Mesenchymal stem cell (in vitro differentiated cells and primary cell): ENCODE measurements around the gene OR2A25.

Experiments used
- DNase-seq: peaks from one replicate; pipeline ENCODE4 v3.0.0-alpha.2; 2013
- H2AFZ ChIP-seq: one replicate; pipeline ENCODE4 v1.6.1; 2013; ENCODE audit warnings: low read depth, mild to moderate bottlenecking, control low read depth, inconsistent platforms, low read length, moderate library complexity
- H2AK5ac ChIP-seq: 2 replicates; pipeline ENCODE4 v1.6.1; 2013; ENCODE audit warnings: low read length, moderate library complexity, mild to moderate bottlenecking, inconsistent platforms; ENCODE audit not compliant: severe bottlenecking
- H2BK120ac ChIP-seq: one replicate; pipeline ENCODE4 v1.6.1; 2013; ENCODE audit warnings: low read depth, mild to moderate bottlenecking, inconsistent platforms, low read length, moderate library complexity
- H2BK12ac ChIP-seq, 2 experiments: one replicate each; pipeline ENCODE4 v1.6.1; 2013; ENCODE audit warnings: inconsistent platforms in 2 of 2, low read length in 2 of 2, mild to moderate bottlenecking in 2 of 2, moderate library complexity in 2 of 2, control low read depth in 1 of 2
- H2BK15ac ChIP-seq: one replicate; pipeline ENCODE4 v1.6.1; 2013; ENCODE audit warnings: mild to moderate bottlenecking, low read depth, inconsistent platforms; ENCODE audit not compliant: poor library complexity, severe bottlenecking
- H2BK5ac ChIP-seq: 2 replicates; pipeline ENCODE4 v1.6.1; 2013; ENCODE audit warnings: low read depth, mild to moderate bottlenecking, low read length, control low read depth, inconsistent platforms; ENCODE audit not compliant: poor library complexity, severe bottlenecking
- H3K14ac ChIP-seq, 2 experiments: one replicate each; pipeline ENCODE4 v1.6.1; 2013; ENCODE audit warnings: inconsistent platforms in 2 of 2, low read length in 2 of 2, control low read depth in 1 of 2, mild to moderate bottlenecking in 1 of 2, moderate library complexity in 1 of 2
- H3K18ac ChIP-seq, 2 experiments: one replicate each; pipeline ENCODE4 v1.6.1; 2013; ENCODE audit warnings: inconsistent platforms in 2 of 2, low read length in 2 of 2, control low read depth in 1 of 2, low read depth in 1 of 2, mild to moderate bottlenecking in 1 of 2
- H3K23ac ChIP-seq, 2 experiments: one replicate each; pipeline ENCODE4 v1.6.1; 2013; ENCODE audit warnings: inconsistent platforms in 2 of 2, low read length in 2 of 2, mild to moderate bottlenecking in 2 of 2, moderate library complexity in 2 of 2, control low read depth in 1 of 2
- H3K27ac ChIP-seq: 2 replicates; pipeline ENCODE4 v1.5.1; 2013; ENCODE audit warnings: mild to moderate bottlenecking, moderate library complexity, low read length, control low read depth, inconsistent platforms; ENCODE audit not compliant: poor library complexity, severe bottlenecking
- H3K27me3 ChIP-seq, 2 experiments: 2 replicates each; pipeline versions ENCODE4 v1.6.1 to v1.7.0; 2013; ENCODE audit warnings: low read length in 2 of 2, mild to moderate bottlenecking in 2 of 2, moderate library complexity in 2 of 2, control low read depth in 1 of 2, inconsistent platforms in 1 of 2; ENCODE audit not compliant: control insufficient read depth in 1 of 2, insufficient read depth in 1 of 2
- H3K36me3 ChIP-seq, 2 experiments: 2 replicates each; pipeline versions ENCODE4 v1.6.1 to v1.7.0; 2013; ENCODE audit warnings: low read length in 2 of 2, control low read depth in 1 of 2, inconsistent platforms in 1 of 2, low read depth in 1 of 2, mild to moderate bottlenecking in 1 of 2; ENCODE audit not compliant: insufficient read depth in 2 of 2, control insufficient read depth in 1 of 2
- H3K4ac ChIP-seq, 2 experiments: one replicate each; pipeline ENCODE4 v1.6.1; 2013; ENCODE audit warnings: inconsistent platforms in 2 of 2, low read length in 2 of 2, mild to moderate bottlenecking in 2 of 2, moderate library complexity in 2 of 2, control low read depth in 1 of 2, low read depth in 1 of 2
- H3K4me1 ChIP-seq: 2 replicates; pipeline ENCODE4 v1.6.1; 2013; ENCODE audit warnings: low read depth, low read length, control low read depth; ENCODE audit not compliant: control insufficient read depth, insufficient read depth
- H3K4me2 ChIP-seq: 2 replicates; pipeline ENCODE4 v1.6.1; 2013; ENCODE audit warnings: low read length, mild to moderate bottlenecking, inconsistent platforms; ENCODE audit not compliant: poor library complexity, severe bottlenecking
- H3K4me3 ChIP-seq, 2 experiments: 2 replicates each; pipeline versions ENCODE4 v1.5.1 to v1.7.0; 2013; ENCODE audit warnings: low read length in 2 of 2, mild to moderate bottlenecking in 2 of 2, control low read depth in 1 of 2, low read depth in 1 of 2; ENCODE audit not compliant: insufficient read depth in 1 of 2
- H3K79me1 ChIP-seq: replicated peaks from 2 replicates; pipeline ENCODE4 v1.6.1; 2013; ENCODE audit warnings: mild to moderate bottlenecking, control low read depth, low read length, inconsistent platforms; ENCODE audit not compliant: poor library complexity, severe bottlenecking
- H3K9ac ChIP-seq: 2 replicates; pipeline ENCODE4 v1.7.0; 2013; ENCODE audit warnings: mild to moderate bottlenecking, low read length, moderate library complexity
- H3K9me3 ChIP-seq: 2 replicates; pipeline ENCODE4 v1.7.0; 2013; ENCODE audit warnings: mild to moderate bottlenecking, low read length; ENCODE audit not compliant: control insufficient read depth
- H4K8ac ChIP-seq: one replicate; pipeline ENCODE4 v1.6.1; 2013; ENCODE audit warnings: inconsistent platforms, mild to moderate bottlenecking, low read length, moderate library complexity
- H4K91ac ChIP-seq: one replicate; pipeline ENCODE4 v1.6.1; 2013; ENCODE audit warnings: mild to moderate bottlenecking, low read length, inconsistent platforms
- WGBS: methylation state at CpG from one replicate; pipeline ENCODE4 v1.1.7; 2013; ENCODE audit warnings: mixed read lengths; 5-methylcytosine and 5-hydroxymethylcytosine counted together

Gene OR2A25

DNA sequence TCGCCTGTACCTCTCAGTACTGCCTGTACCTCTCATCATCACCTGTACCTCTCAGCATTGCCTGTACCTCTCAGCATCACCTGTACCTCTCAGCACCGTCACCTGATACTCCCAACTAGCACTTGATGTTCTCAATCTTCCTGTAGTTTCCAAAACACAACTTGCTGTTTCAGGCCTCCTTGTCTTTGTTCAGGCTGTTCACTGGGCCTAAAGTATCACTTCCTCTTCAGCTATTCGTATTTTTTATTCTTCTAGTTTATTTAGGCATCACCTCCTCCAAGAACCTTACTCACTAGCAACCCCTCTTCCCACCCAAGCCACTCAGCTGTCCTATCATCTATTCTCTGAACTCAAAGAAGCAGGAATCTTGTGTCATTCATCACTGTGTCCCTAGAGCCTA lies 45.4 kb upstream of the OR2A25 start:
- H3K4ac ChIP-seq = peak overlapping the region in 1 of 2 experiments; percentile 24
- DNase-seq = no peak
- no peak overlapping the region for H2BK120ac ChIP-seq
- H3K27ac ChIP-seq = no peak overlapping the region
- no peak overlapping the region for H2BK12ac ChIP-seq
- no peak overlapping the region for H2AFZ ChIP-seq
- H3K4me2 ChIP-seq = no peak overlapping the region
- H3K4me1 ChIP-seq = no peaks in the 10 kb centered on the region
- no peaks in the 10 kb centered on the region for H3K79me1 ChIP-seq
- H3K9ac ChIP-seq = no peak overlapping the region
- H3K9me3 ChIP-seq = no peaks in the 10 kb centered on the region
- no peak overlapping the region for H3K14ac ChIP-seq
- 84% methylated on average over 3 of the region's 3 CpGs for WGBS
- no peak overlapping the region for H3K18ac ChIP-seq
- H2BK15ac ChIP-seq = no peak overlapping the region
- no peaks in the 10 kb centered on the region for H3K27me3 ChIP-seq
- H3K36me3 ChIP-seq = no peaks in the 10 kb centered on the region
- no peak overlapping the region for H3K23ac ChIP-seq
- H4K91ac ChIP-seq = peak overlapping the region; percentile 66
- H2BK5ac ChIP-seq = no peak overlapping the region
- peak overlapping the region; percentile 24 for H4K8ac ChIP-seq
- H3K4me3 ChIP-seq = no peak overlapping the region
- no peak overlapping the region for H2AK5ac ChIP-seq

DNA sequence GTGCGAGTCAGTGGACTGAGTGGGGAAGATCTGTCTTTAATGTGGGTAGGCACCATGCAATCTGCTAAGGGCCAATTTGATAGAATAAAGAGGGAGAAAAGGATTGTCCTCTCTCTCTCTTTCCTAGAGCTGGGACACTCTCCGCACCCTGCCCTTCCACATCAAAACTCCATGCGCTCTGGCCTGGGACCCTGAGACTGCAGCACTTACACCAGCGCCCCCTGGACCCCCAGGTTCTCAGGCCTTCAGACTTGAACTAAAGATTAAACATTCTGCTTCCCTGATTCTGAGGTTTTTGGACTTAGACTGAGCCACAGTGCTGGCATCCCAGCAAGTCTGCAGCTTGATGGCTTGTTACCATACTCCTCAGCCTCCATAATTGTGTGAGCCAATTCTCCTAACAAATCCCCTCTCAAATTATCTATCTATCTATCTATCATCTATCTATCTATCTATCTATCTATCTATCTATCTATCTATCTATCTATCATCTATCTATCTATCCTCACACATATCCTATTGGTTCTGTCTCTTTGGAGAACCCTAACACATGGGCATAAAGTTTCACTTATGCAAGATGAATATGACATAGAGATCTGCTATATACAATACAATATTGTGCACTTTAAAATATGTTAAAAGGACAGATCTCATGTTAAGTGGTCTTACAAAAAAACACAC lies 43.3 kb upstream of the OR2A25 start:
- Histone ChIP-seq H3K4ac (no peak overlapping the region), H3K9me3 (no peaks in the 10 kb centered on the region), H3K4me3 (no peak overlapping the region), H2BK12ac (no peak overlapping the region), H4K8ac (no peak overlapping the region), H3K18ac (no peak overlapping the region), H3K4me2 (no peak overlapping the region), H4K91ac (no peak overlapping the region), H3K4me1 (no peaks in the 10 kb centered on the region), H3K14ac (peak overlapping the region in 1 of 2 experiments; percentile 23), H3K27ac (no peak overlapping the region), H3K27me3 (no peaks in the 10 kb centered on the region), H3K36me3 (no peaks in the 10 kb centered on the region), H2AK5ac (no peak overlapping the region), H3K79me1 (no peaks in the 10 kb centered on the region), H2BK15ac (no peak overlapping the region), H2BK120ac (no peak overlapping the region), H2AFZ (no peak overlapping the region), H2BK5ac (no peak overlapping the region), H3K23ac (no peak overlapping the region), H3K9ac (no peak overlapping the region)
- WGBS = 66% methylated on average over 4 of the region's 4 CpGs
- no peak for DNase-seq

DNA sequence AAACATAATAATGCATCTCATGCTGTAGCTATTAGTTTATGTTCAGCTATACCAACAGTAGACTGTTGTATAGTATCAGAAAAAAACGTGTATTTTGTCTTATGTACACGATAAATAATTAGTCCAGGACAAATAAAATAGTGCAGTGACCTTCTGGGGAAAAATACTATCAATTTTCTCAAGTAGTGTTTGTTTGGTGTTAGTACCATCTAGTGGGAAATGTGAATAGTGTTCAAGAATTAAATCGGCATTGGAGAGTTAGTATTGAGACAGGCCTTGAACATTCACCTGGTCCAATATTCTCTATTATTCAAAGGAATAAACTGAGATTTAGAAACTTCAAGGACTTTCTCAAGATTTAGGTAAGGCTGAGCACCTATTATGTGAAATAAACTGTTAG lies 42.5 kb upstream of the OR2A25 start:
- no peak overlapping the region for H2BK15ac ChIP-seq
- DNase-seq = peak; percentile 54
- H3K23ac ChIP-seq = no peak overlapping the region
- H2AK5ac ChIP-seq = no peak overlapping the region
- H2BK120ac ChIP-seq = no peak overlapping the region
- H3K9ac ChIP-seq = no peak overlapping the region
- H3K4me3 ChIP-seq = no peak overlapping the region
- H2BK5ac ChIP-seq = no peak overlapping the region
- H3K18ac ChIP-seq = no peak overlapping the region
- H3K4ac ChIP-seq = no peak overlapping the region
- H3K4me2 ChIP-seq = no peak overlapping the region
- no peak overlapping the region for H2AFZ ChIP-seq
- no peak overlapping the region for H3K27ac ChIP-seq
- no peaks in the 10 kb centered on the region for H3K36me3 ChIP-seq
- H3K4me1 ChIP-seq = no peaks in the 10 kb centered on the region
- H3K9me3 ChIP-seq = no peaks in the 10 kb centered on the region
- H2BK12ac ChIP-seq = no peak overlapping the region
- no peaks in the 10 kb centered on the region for H3K27me3 ChIP-seq
- H4K91ac ChIP-seq = no peak overlapping the region
- no peak overlapping the region for H4K8ac ChIP-seq
- no peaks in the 10 kb centered on the region for H3K79me1 ChIP-seq
- no peak overlapping the region for H3K14ac ChIP-seq
- WGBS = 50% methylated on average over 1 of the region's 3 CpGs

GRCh38 chr7:144027974-144028373 lies 41.6 kb upstream of the OR2A25 start:
- Histone ChIP-seq H3K4me3 (no peak overlapping the region), H3K4ac (no peak overlapping the region), H3K36me3 (no peaks in the 10 kb centered on the region), H2BK5ac (no peak overlapping the region), H3K9ac (no peak overlapping the region), H2BK120ac (no peak overlapping the region), H2BK15ac (no peak overlapping the region), H3K18ac (no peak overlapping the region), H3K14ac (no peak overlapping the region), H3K4me1 (no peaks in the 10 kb centered on the region), H2AK5ac (no peak overlapping the region), H4K8ac (no peak overlapping the region), H3K23ac (no peak overlapping the region), H4K91ac (no peak overlapping the region), H3K27ac (no peak overlapping the region), H3K79me1 (no peaks in the 10 kb centered on the region), H3K4me2 (no peak overlapping the region), H2BK12ac (no peak overlapping the region), H3K27me3 (no peaks in the 10 kb centered on the region), H2AFZ (no peak overlapping the region), H3K9me3 (no peaks in the 10 kb centered on the region)
- 33% methylated on average over 1 of the region's 1 CpG for WGBS
- no peak for DNase-seq
